GM12872 (cell line): ENCODE measurements around the gene IL17RD.

ENCODE experiments used
- CTCF ChIP-seq: IDR thresholded peaks from 3 replicates; pipeline ENCODE4 v1.5.1; 2011; ENCODE audit warnings: low read depth, mild to moderate bottlenecking, low read length, moderate library complexity; ENCODE audit not compliant: insufficient read depth

Gene IL17RD

GRCh38 chr3:57127891-57128518, 37.1 kb downstream of the IL17RD start:
- TF ChIP-seq CTCF: no peak

- TF ChIP-seq CTCF: no peak
These were observed 38.9 kb downstream of the IL17RD start for GRCh38 chr3:57126244-57126643.

- TF ChIP-seq CTCF: no peak
These were observed 44.5 kb downstream of the IL17RD start for GRCh38 chr3:57120451-57121174.

- TF ChIP-seq CTCF: no peak
These were observed 45.1 kb downstream of the IL17RD start for GRCh38 chr3:57120040-57120439.

GRCh38 chr3:57118254-57118653, 46.9 kb downstream of the IL17RD start:
- no peak for TF ChIP-seq CTCF

GRCh38 chr3:57116501-57116900, 48.7 kb downstream of the IL17RD start:
- TF ChIP-seq CTCF: no peak

- peak; percentile 55 for TF ChIP-seq CTCF
These were observed 52.9 kb downstream of the IL17RD start for GRCh38 chr3:57112206-57112605.
